Stimulated activated CD8-positive, alpha-beta memory T cell treated with anti-CD3 and anti-CD28 coated beads, Interleukin-15, amount 100 ng/mL, for 1 hour (primary cell): ENCODE results near the gene DEFB108B.
"Not testable (repeated sequence)": the region's sequence is repeated elsewhere in the genome, so short reads cannot be mapped to it uniquely, and the experiment has no call there.

Source experiments
- DNase-seq: peaks from one replicate; pipeline ENCODE4 v3.0.0-alpha.2; 2020; ENCODE audit warnings: low read depth

Gene DEFB108B

GRCh38 chr11:71813481-71814355 lies 19.3 kb upstream of the DEFB108B start:
- DNase-seq, result peak; percentile 61

GRCh38 chr11:71821539-71821938 lies 11.5 kb upstream of the DEFB108B start:
- DNase-seq, result not testable (repeated sequence)

GRCh38 chr11:71829247-71829646 lies 3.8 kb upstream of the DEFB108B start:
- DNase-seq, result not testable (repeated sequence)

- DNase-seq, result not testable (repeated sequence)
Observed at GRCh38 chr11:71829686-71830085, 3.3 kb upstream of the DEFB108B start.

GRCh38 chr11:71842720-71843119 lies 9.7 kb downstream of the DEFB108B start:
- DNase-seq, result not testable (repeated sequence)

GRCh38 chr11:71843355-71843754 lies 10.4 kb downstream of the DEFB108B start:
- DNase-seq, result not testable (repeated sequence)

- DNase-seq, result no peak
Observed at GRCh38 chr11:71843858-71844257, 10.9 kb downstream of the DEFB108B start.

- DNase-seq, result not testable (repeated sequence)
Observed at GRCh38 chr11:71853895-71854294, 20.9 kb downstream of the DEFB108B start.

- DNase-seq, result not testable (repeated sequence)
Observed at GRCh38 chr11:71855880-71856279, 22.9 kb downstream of the DEFB108B start.

GRCh38 chr11:71860835-71861234 lies 27.8 kb downstream of the DEFB108B start:
- DNase-seq, result not testable (repeated sequence)

- not testable (repeated sequence) for DNase-seq
Observed at GRCh38 chr11:71863978-71864627, 31.1 kb downstream of the DEFB108B start.

- DNase-seq, result not testable (repeated sequence)
Observed at GRCh38 chr11:71867209-71867608, 34.2 kb downstream of the DEFB108B start.

- not testable (repeated sequence) for DNase-seq
Observed at GRCh38 chr11:71869931-71870330, 36.9 kb downstream of the DEFB108B start.

- DNase-seq, result not testable (repeated sequence)
Observed at GRCh38 chr11:71870661-71871060, 37.7 kb downstream of the DEFB108B start.

GRCh38 chr11:71876262-71876661 lies 43.3 kb downstream of the DEFB108B start:
- not testable (repeated sequence) for DNase-seq

- not testable (repeated sequence) for DNase-seq
Observed at GRCh38 chr11:71878059-71878458, 45.1 kb downstream of the DEFB108B start, which contains the start of gene DEFB131B. TSS of gene DEFB131B (plus strand) at chr11:71878453. CDS start at chr11:71878453, 0 bp downstream.

GRCh38 chr11:71885806-71886205 lies 52.8 kb downstream of the DEFB108B start:
- not testable (repeated sequence) for DNase-seq
